ENCODE measurements around the gene ARFGEF3.

DNA sequence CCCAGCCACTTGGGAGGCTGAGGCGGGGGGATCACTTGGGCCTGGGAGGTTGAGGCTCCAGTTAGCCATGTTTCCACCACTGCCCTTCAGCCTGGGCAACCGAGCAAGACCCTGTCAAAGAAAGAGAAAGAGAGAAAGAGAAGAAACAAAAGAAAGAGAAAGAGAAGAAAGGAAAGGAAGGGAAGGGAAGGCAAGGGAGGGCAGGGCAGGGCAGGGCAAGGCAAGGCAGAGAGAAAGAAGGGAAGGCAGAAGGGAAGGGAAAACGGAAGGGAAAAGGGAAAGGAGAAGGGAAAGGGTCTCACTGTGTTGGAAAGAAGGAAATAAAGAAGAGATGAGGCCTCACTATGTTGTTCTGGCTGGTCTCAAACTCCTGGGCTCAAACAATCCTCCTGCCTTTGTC, 104.4 kb downstream of the ARFGEF3 start:
- TF ChIP-seq EZH2 (IDR thresholded peaks at IDR 0.05; ENCODE audit: borderline replicate concordance, low read length) = no peak
- TF ChIP-seq, protein P1, sequence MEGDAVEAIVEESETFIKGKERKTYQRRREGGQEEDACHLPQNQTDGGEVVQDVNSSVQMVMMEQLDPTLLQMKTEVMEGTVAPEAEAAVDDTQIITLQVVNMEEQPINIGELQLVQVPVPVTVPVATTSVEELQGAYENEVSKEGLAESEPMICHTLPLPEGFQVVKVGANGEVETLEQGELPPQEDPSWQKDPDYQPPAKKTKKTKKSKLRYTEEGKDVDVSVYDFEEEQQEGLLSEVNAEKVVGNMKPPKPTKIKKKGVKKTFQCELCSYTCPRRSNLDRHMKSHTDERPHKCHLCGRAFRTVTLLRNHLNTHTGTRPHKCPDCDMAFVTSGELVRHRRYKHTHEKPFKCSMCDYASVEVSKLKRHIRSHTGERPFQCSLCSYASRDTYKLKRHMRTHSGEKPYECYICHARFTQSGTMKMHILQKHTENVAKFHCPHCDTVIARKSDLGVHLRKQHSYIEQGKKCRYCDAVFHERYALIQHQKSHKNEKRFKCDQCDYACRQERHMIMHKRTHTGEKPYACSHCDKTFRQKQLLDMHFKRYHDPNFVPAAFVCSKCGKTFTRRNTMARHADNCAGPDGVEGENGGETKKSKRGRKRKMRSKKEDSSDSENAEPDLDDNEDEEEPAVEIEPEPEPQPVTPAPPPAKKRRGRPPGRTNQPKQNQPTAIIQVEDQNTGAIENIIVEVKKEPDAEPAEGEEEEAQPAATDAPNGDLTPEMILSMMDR (conservative IDR thresholded peaks at IDR 0.05 in 1 of 2, IDR thresholded peaks at IDR 0.05 in 1 of 2; ENCODE audit: extremely low read depth in 1 of 2, insufficient read depth in 1 of 2, low read depth in 1 of 2, low read length in 2 of 2) = no peak
